Measurements from ENCODE around the gene IQGAP3.

DNA sequence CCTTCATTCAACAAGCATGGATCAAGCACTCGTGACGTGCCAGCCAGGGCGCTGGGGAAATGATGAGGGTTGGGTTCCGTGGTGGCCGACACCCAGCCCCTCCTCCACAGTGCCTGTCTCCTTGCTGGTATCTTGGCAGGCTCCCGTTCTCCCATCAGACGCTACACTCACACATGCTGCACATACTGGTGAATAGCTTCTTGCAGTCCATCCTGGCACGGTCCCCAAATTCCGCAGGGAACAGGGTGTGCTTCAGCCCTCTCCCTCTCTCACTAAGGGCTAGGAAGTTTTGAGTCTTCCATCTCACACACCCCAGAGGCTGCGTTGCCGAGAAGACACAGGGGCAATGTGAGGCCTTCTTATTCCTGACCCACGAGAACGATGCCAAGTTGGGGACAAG is 61.7 kb downstream of the IQGAP3 start:
- no peak for TF ChIP-seq CTCF (IDR thresholded peaks at IDR 0.05 in 8 of 11, conservative IDR thresholded peaks at IDR 0.05 in 3 of 11)
- no peak for TF ChIP-seq POLR2A (IDR thresholded peaks at IDR 0.05)
- peak in 2 of 3 donors; percentile 47 to 68 for TF ChIP-seq POLR2AphosphoS5 (IDR thresholded peaks at IDR 0.05)
